Effector CD8-positive, alpha-beta T cell (primary cell): Measurements from ENCODE around the gene ST3GAL2.
"Not testable (repeated sequence)": the region's sequence is repeated elsewhere in the genome, so short reads cannot be mapped to it uniquely, and the experiment has no call there.

Experiments used
- DNase-seq: peaks from one replicate; lab custom pipeline; 2025; lab: John Stamatoyannopoulos, UW

Gene ST3GAL2

GRCh38 chr16:70417661-70418060, 21.2 kb downstream of the ST3GAL2 start:
- DNase-seq, result no peak

- DNase-seq, result no peak
Measured at GRCh38 chr16:70416748-70417616, 21.9 kb downstream of the ST3GAL2 start.

GRCh38 chr16:70413572-70413971, 25.3 kb downstream of the ST3GAL2 start:
- DNase-seq, result not testable (repeated sequence)

- DNase-seq, result no peak
Measured at GRCh38 chr16:70412385-70412784, 26.5 kb downstream of the ST3GAL2 start.

DNA sequence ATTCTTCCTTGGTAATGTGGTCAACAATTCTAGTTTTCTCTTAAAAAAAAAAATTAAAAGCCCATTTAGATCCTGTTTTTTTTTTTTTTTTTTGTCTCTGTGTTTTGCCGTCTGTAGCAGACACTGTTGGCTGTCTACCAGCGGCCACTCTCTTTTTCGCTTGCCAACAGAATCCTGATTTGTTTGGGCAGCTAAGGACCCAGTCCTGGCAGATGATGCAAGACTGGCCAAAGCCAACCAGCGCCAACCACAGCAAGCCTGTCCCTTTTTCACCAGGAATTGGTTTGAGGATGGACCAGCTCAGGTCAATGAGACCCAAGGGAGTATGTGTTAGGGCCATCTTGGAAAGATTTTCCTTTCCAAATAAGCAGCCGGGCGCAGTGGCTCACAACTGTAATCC, 28.2 kb downstream of the ST3GAL2 start:
- no peak for DNase-seq

DNA sequence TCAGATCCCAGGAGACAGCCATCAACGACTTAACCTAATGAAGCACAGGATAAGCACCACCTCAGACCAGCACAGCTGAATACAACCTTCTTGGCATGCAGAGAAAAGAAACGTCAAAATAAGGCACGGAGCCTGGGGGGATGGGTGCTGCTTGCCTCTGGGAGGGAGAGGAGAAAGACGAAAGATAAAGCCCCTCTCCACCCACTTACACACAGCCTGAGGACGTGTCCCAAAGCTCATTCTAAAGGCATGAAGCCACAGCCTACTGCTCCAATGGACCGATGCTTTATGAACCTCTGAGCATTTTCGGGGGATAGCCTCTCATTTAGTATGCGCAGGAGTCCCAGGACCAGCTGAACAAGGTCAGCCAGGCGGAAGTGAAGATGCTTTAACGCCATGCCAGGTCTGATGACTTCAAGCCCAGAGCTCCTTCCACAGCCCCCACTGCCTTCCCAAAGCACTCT, 31.1 kb downstream of the ST3GAL2 start:
- DNase-seq, result no peak

DNA sequence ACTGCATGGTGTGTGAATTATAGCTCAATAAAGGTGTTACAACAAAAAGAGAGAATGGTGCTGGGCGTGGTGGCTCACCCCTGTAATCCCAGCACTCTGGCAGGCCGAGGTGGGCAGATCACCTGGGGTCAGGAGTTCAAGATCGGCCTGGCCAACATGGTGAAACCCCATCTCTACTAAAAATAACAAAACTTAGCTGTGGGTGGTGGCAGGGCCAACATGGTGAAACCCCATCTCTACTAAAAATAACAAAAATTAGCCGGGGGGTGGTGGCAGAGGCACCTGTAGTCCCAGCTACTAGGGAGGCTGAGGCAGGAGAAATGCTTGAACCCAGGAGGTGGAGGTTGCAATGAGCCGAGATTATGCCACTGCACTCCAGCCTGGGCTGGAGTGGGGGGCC, 32.8 kb downstream of the ST3GAL2 start:
- not testable (repeated sequence) for DNase-seq

GRCh38 chr16:70402916-70403659, 35.8 kb downstream of the ST3GAL2 start:
- no peak for DNase-seq

GRCh38 chr16:70399951-70400350, 38.9 kb downstream of the ST3GAL2 start:
- DNase-seq, result no peak

DNA sequence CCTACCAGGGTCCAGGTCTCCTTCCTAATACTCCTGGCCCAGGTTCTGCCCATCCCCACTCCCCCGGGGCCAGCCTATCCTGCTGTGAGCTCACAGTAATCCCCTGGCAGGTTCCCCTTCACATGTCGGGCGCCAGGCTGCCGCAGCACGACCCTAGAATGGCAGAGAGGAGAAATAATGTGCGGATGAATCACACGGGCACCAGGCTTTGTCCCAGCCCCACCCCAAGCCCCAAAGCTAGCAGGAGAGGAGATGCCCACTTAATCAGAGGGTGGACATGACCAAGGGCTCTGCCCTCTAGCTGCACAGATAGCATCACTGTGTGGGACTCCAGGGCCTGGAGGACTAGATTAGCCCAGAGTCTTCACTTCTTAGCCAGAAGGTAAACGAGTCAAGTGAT, 39.5 kb downstream of the ST3GAL2 start:
- no peak for DNase-seq

DNA sequence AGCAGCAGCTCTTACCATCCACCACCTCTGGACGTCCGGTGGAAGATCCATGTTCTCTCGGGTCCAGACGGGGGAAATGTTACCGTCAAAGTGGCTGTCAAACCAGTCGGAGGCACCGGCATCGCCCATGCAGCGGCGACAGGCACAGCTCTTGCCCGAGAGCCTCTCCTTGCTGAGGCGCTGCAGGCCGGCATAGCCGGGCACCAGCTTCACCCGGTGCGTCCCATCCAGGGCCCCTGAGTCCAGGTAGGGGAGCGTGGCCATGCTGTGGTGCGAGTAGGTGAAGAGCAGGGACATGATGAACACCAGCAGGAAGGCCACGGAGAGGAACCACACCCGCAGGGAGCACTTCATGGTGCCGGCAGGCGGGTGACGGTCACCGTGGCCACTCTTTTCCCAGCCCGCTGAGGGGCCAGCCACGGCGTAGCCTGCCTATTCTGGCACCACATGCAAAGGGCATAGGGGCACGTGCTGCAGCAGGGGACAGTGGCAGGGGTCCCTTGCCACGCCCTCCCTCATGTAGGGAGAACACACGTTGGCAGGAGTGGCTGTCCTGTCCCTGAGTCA, 40.6 kb downstream of the ST3GAL2 start:
- DNase-seq, result no peak

DNA sequence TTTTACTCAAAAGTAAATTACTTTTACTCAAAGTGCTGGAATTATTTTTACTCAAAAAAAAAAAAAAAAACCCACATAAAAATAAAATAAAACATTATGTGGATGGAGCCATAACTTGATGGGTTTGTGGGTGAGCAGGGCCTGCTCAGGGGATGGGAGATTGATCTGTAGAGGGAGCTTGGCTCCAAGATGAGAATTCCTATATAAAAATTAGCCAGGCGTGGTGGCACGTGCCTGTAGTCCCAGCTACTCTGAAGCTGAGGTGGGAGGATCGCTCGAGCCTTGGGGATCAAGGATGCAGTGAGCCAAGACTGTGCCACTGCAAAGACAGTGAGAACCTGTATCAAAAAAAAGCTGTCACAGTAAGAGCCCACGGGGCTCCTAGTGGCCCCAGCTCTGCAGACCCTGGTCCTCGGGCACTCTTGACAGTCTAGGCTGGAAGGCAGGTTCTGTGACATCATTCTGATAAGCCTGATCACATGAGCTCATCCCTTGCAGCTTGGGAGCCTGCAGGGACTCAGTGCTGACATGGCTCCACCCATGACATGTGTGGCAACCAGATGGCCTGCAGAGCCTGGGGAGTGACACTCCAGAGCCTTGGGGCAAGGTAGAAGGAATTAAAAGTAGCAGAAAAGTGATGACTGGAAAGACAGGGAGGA, 42.5 kb downstream of the ST3GAL2 start:
- DNase-seq, result no peak

DNA sequence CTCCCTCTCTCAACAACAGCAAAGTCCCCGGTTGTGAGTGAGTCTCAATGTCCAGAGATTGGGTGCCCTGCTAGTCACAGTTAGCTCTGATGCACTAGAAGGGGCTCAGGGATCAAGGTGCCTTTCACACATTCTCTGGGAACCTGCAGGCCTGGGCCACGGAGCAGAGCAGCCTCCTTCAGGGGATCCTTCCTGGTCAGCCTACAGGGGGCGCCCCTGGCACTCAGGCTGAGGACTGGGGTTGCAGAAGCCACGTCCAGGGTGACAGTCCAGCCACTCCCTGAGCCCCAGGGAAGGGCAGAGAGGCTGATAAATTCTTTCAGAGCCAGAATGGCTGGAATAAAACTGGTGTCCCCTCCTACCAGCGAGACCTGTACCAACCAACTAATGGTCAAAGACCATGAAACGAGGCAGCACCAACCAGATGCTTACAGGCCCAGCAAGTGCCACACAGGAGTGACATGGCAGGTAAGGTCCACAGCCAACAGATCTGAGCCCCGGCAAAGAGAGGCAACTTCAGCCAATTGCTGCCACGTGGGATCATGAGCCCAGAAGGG, 43.5 kb downstream of the ST3GAL2 start:
- peak; percentile 40 for DNase-seq

- DNase-seq, result no peak
Measured at GRCh38 chr16:70394853-70395252, 44.0 kb downstream of the ST3GAL2 start.

GRCh38 chr16:70393662-70394061, 45.2 kb downstream of the ST3GAL2 start:
- DNase-seq, result no peak

DNA sequence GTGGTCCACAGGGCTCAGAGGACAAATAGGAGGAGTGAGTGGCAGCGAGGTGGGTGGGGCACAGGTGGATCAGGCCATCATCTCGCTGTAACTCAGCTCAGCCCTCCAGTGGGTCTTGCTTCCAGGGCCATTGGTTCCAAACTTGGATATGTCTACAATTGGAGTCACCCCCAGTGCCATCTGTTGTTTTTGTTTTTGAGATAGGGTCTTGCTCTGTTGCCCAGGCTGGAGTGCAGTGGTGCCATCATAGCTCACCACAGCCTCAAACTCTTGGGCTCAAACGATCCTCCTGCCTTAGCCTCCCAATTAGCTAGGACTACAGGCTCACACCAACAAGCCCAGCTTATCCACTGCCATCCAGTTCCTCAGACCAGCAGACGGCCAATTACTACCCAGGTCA, 46.3 kb downstream of the ST3GAL2 start:
- no peak for DNase-seq

DNA sequence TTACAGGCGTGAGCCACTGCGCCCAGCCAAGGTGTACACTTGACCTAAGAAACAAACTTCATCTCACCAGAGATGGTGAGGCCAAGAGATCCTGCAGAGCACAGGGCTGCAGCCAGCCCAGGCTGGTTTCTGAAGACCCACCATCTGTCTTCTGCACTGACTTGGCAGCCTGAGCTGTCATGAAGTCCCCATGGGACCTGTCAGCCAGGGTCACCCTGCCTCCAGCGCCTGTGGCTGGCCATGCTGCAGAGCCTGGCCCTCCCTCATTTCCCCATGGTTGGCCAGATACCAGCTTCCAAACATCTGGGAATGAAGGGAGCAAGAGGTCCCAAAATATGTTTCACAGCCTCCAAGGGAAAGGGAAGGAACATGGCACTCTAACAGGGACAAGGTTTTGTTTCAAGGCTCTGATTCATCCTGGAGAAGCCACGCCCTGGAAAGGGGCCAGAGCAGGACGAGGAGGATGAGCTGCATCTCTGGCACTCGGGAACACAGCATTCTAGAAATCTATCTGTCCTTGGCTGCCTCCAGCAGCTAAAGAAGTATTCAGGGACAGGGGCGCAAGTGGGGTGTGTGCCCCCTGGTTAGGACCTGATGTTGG, 46.9 kb downstream of the ST3GAL2 start:
- DNase-seq, result no peak

- DNase-seq, result no peak
Measured at GRCh38 chr16:70391446-70391845, 47.5 kb downstream of the ST3GAL2 start.

GRCh38 chr16:70390774-70391173, 48.1 kb downstream of the ST3GAL2 start:
- no peak for DNase-seq

GRCh38 chr16:70388006-70388680, 50.8 kb downstream of the ST3GAL2 start:
- no peak for DNase-seq
